ENCODE measurements around the gene PIGX. TPM values are rescaled to one million over a fixed set of nuclear protein-coding genes. Genes with fewer than 3 reads are reported as not detected.

PIGX gene
- 14.1 and 21.7 TPM in 2 replicates for total RNA-seq

GRCh38 chr3:196711838-196712513, at the start of gene PIGX, which contains the start of gene CEP19:
Gene PIGX (plus strand): TSS chr3:196712377.
Gene CEP19 (minus strand): TSS chr3:196712250. CDS start chr3:196708657, 3,593 bp downstream.

DNA sequence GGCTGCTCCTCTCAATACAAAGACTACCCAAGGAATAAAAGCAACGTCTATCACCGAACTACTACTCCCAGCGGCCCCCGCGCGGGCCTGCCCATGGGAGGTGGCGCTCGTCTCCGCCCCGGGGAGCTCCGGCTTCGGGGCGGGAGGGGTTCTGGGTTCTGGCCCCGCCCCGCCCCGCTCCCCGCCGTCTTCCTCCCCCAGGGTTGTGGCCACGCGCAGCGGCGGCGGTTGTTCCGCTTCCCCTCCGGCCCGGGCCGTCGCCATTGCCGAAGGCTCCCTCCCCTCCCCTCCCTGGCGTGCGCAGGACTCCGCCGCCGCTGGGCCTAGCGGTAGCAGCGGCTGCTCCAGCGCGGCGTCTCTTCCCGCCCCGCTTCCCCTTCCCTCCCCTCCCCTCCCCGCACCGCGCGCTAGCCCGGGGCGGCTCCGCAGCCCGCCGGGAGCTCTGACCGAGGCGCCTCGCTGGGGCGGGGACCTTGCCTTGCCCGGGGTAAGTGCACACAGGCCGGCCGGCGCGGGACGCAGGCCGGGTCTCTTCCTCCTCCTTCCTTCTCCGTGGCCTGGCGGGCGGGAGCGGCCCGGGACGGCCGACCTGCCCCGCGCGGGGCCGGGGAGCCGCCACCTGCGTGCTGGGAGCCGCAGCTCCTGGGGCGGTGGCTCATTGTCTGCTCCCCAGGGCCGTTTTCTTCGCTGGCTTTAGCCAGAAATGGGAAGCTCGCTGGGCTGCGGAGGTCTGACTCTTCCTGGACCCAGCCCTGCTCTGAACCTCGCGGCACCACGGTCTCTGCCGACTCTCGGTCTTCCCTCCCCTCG, 27.7 kb downstream of the PIGX start, which contains the start of gene PAK2:
Gene PAK2, plus strand, starts transcription at position 187 of the 810 bp plus-strand sequence. CDS start 42,790 bp downstream, outside the sequence.

Other genes starting within 250 kb of the PIGX start
- 11.8 and 12.4 TPM in 2 replicates for gene RNF168, start 208.6 kb upstream of the PIGX start, total RNA-seq
- not detected in 2 replicates for gene SMCO1, start 197.0 kb upstream of the PIGX start, total RNA-seq
- 6.3 and 14.5 TPM in 2 replicates for gene WDR53, start 143.8 kb upstream of the PIGX start, total RNA-seq
- 7.6 and 9.0 TPM in 2 replicates for gene FBXO45, start 143.7 kb upstream of the PIGX start, total RNA-seq
- gene NRROS, start 72.7 kb upstream of the PIGX start, total RNA-seq, result 0.52 TPM in 1 of 2 replicates, not detected in the other
- 1.7 and 3.4 TPM in 2 replicates for gene CEP19, start 127 bp upstream of the PIGX start, total RNA-seq
- gene PAK2, start 27.5 kb downstream of the PIGX start, total RNA-seq, result 30.9 and 36.1 TPM in 2 replicates
- gene SENP5, start 155.5 kb downstream of the PIGX start, total RNA-seq, result 20.8 and 66.4 TPM in 2 replicates
- 49.4 and 54.5 TPM in 2 replicates for gene NCBP2, start 230.2 kb downstream of the PIGX start, total RNA-seq